HG02623 (cell line): Measurements from ENCODE around the gene DYNLT1.
"Not testable (repeated sequence)": the region's sequence is repeated elsewhere in the genome, so short reads cannot be mapped to it uniquely, and the experiment has no call there.

Experiments used
- ATAC-seq: cut with Tn5 transposase; IDR thresholded peaks from one replicate; pipeline ENCODE4 v1.9.1; 2021; ENCODE audit warnings: moderate library complexity; ENCODE audit not compliant: unreplicated experiment

The DYNLT1 gene

GRCh38 chr6:158663625-158664165 is 19.2 kb upstream of the DYNLT1 start:
- ATAC-seq = no peak

DNA sequence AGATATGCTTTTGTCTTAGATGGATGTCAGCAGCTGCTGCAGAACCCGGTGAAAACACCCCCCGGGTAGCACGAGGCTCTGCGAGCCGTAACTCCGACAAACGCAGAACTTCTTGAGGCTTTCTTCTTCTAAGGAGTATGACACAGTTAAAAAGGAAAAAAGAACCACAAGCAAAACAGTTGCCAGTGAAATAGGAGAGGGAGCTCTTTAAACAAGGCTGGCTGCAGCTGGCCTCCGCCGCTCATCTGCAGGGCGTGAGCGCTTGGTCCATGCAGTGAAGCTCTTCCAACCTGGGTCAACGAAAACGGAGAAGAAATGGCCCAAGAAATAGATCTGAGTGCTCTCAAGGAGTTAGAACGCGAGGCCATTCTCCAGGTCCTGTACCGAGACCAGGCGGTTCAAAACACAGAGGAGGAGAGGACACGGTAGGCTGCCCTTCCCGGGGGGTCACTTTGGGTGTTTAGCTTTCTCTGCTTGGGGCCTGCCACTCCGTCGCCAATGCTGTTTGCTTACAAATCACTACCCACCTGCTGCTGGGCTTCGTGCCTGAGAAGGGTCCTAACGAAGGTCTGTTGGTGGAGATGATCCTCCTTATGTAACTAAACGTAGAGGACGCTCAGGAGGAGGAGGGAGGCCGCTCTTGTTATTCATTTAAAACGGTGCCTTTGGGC is 18.5 kb upstream of the DYNLT1 start:
- ATAC-seq = no peak

DNA sequence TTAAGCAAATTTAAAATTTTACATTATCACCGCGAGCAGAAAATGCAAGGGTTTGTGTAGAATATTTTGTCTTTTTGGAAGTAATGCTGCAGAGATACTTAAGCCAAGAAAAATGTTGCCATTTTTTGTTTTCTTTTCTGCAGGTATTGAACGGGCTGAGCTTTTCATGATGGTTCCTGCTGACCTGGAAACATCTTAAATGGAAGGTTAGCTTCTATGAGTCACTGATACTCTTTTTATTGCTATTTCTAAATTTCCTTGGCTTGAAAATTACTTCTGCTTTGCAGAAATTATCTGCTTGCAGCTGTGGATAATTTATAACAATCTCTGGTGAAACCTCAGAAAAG is 18.0 kb upstream of the DYNLT1 start:
- no peak for ATAC-seq

DNA sequence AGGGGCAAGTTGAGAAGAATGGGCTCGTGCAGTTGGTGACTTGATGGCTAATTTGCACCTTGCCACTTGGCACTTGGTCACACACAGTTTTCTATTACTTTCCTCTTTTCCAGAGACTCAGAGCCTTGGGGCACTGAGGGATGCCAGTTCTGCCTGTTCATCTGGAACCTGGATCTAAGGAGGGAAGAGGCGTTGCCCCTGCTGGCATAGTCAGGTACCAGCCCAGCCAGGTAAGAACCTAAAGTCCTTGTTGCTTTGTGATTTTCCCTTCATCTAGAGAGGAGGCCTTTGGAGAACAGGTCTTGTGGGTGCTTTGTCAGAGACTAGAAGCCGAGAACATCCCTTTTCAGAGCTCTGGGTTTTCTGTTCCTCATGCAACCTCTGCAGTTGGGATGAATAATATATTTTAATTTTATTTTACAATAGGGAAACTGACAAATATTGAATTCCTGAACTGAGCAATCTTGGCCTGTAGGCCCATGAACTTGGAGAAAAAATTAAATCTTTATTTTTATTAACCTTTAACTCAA is 16.7 kb upstream of the DYNLT1 start:
- ATAC-seq = no peak

DNA sequence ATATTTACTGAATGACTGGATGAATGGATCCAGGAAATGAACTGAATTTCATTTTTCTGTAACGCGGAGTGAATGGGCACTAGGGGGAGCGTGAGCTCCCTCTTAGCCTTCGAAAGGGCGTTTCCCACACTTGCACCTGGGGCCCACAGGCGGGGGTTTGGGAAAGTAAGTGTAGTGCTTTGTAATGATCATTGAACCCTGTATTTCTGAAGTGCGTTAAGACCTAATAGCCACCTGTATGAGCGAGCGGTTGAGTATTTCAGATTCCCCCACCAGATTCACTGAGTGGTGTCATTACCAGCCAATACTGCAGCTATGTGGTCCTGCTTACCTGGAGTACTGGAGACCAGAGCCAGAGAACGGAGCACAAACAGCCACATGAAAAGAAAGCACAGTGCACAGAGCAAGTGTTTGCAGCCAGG is 15.8 kb upstream of the DYNLT1 start:
- ATAC-seq = no peak

- not testable (repeated sequence) for ATAC-seq
Measured at GRCh38 chr6:158656986-158657385, 12.4 kb upstream of the DYNLT1 start.

GRCh38 chr6:158655569-158656450 is 11.3 kb upstream of the DYNLT1 start:
- no peak for ATAC-seq

GRCh38 chr6:158654960-158655489 is 10.5 kb upstream of the DYNLT1 start:
- ATAC-seq = no peak

DNA sequence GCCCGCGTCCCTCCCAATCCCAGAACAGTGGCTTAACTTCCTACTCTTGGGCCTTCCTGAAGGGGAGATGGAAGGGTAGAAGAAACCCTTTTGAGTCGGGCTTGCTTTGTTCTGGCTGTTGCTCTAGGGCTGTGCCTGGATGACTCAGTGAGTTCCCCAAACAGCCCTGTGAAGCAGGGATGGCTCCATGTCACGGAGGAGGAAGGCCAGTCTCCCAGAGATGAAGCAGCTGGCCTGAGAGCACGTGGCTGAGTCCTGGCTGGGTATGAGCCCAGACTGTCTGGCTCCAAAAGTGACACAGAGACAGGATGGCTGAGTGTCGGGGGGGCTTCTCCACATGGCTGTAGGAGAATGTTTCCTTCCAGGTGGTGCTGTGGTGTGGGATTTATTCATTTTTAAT is 10.0 kb upstream of the DYNLT1 start:
- no peak for ATAC-seq

DNA sequence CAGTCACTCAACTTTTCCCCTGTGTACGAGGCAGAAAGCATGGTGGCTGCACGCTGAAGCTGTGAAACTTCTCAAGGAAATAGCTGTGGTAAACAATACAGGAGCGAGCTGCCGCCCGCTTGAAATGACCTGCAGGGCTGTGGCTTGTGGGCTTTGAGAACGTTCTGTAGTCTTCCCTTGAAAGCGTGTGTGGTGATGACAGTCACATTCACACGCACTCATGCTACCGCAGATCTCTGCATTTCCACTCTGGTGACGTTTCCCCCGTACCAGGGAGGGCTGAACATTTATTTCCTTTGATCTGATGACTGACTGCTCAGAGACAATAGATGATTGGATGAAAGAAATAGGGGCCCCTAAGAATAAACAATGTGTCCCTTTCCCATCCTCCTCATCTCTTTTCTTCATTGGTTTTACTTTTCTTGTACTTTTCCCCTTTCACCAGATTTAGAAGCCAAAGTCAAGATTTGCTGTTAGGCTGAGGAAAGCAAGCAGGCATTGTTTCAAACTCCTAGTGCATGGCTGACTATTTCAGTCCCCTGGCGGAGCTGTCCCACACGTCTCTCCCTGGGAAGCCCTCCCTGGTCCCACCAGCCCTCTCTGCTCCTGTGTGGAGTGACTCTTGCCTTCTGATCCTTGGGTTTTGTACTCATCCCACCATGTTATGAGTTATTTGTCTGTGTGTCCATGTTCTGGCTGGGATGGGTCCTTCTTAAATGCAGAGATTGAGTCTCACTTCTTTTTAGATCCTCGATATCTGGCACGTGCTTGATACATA is 9.2 kb upstream of the DYNLT1 start:
- ATAC-seq = peak; percentile 40

DNA sequence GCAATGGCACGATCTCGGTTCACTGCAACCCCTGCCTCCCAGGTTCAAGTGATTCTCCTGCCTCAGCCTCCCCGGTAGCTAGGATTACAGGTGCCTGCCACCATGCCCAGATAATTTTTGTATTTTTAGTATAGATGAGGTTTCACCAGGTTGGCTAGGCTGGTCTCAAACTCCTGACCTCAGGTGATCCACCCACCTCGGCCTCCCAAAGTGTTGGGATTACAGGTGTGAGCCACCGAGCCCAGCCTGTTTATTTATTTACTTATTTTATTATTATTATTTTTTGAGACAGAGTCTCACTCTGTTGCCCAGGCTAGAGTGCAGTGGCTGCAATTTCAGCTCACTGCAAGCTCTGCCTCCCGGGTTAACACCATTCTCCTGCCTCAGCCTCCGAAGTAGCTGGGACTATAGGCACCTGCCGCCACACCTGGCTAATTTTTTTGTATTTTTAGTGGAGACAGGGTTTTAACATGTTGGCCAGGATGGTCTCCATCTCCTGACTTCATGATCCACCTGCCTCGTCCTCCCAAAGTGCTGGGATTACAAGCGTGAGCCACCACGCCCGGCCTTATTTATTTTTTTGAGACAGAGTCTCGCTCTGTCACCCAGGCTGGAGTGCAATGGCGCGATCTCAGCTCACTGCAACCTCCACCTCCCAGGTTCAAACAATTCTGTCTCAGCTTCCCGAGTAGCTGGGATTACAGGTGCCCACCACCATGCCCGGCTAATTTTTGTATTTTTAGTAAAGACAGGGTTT is 7.6 kb upstream of the DYNLT1 start:
- ATAC-seq = not testable (repeated sequence)

- peak; percentile 40 for ATAC-seq
Measured at GRCh38 chr6:158649289-158650143, 5.0 kb upstream of the DYNLT1 start, which contains the start of gene SYTL3. Gene SYTL3, plus strand, starts transcription at chr6:158650054. Its CDS starts 13,215 bp downstream, at chr6:158663269.

DNA sequence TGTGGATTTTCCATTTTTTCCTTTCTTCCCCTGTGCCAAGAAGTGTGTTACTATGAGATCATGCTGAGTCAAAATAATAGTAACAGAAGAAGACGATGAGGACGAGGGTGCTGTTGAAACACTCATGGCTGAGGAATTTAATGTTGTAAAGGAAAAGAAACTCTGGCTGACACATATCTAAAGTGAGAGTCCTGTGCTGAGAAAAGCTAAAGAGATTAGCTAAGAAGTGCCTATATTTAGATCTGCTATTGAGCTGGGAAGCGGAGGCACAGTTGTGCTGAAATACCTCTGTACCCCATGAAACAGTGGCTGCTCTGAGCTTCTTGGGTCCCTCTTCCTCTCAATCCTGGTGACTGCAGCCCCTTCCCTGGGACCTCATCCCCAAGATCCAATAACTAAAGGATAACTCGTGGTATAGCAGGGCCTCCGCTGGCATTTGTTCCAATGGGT is 4.2 kb upstream of the DYNLT1 start:
- ATAC-seq = no peak

- ATAC-seq = no peak
Measured at GRCh38 chr6:158647501-158647900, 3.0 kb upstream of the DYNLT1 start.

DNA sequence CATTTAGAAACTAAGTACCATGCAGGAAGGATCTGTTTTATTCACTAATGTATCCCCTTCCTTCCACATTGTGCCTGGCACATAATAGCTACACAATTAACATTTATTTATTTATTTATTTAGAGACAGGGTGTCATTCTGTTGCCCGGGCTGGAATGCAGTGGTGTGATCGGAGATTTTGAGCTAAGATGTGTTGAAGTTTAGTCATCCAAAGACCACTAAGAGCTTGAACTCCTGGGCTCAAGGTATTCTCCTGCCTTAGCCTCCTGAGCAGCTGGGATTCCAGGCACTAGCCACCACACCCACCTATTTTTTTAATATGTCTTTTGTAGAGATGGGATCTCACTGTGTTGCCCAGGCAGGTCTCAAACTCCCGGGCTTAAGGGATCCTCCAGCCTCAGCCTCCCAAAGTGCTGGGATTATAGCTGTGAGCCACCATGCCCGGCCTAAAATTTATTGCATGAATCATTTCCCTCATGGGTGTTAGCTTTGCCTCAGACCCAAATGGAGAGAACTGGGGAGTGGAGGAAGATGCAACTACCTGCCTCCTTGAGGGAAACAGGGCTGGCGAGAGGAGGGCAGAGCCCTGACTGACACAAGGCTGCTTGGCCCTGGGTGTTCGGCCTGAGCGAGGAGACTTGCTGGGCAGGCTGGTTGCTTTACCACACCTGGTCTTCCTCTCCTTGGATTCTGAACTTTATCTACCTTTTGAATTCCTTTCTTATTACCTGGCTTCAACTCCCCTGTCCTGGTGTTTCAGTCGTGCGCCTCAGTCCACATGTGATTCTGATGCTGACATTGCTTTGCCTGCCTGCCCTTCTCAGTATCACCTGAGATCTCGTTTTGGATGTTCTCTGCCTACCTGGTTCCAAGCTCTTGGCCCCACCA is 1.7 kb upstream of the DYNLT1 start:
- ATAC-seq = no peak

DNA sequence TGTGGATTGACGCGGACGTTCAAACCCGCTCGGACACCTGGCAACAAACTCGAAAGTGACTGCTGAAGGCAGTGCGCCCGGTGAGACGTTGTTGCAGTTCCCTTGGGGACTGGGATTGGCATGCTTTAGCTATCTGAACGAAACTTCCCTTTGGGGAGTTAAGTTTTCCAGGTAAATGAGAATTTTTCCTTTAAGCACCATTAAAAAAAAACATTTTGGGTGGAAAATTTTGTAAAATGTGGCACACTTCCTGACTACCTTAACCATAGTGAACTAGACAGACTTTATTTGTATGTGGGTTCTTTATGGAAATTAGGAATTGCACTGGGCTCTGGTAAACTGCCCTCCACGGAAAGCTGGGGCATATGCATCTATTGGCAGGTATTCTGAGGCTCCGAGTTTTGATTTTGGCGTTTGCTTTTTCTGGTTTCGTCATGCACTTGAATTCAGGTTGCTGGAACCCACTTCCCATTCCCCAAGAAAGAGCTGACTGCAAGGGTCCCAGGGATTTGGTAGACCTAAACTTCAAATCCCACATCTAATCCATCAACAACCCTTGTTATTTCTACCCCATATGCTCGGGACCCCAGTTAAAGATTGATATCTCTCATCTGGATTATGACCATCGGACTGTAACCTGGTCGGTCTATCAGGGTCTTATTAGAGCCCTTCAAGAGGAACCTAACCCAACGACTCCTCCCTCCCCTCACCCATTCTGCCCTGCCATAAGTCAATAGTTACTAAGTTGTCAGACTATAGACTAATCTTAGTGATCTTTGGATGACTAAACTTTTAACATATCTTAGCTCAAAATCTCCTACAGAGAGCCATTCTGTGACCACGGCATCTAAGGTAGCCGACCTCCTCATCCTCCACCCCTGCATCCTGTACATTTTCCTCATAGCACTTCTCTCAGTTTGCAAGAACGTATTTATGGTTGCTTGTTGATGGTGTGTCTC is 800 bp upstream of the DYNLT1 start:
- ATAC-seq = peak; percentile 25

- no peak for ATAC-seq
Measured at GRCh38 chr6:158643836-158644230, 710 bp downstream of the DYNLT1 start.
